Non-pigmented ciliary epithelial cell (primary cell): ENCODE results near the gene CTXND2.

Source experiments
- DNase-seq: peaks from one replicate; pipeline ENCODE4 v3.0.0-alpha.2; 2010; ENCODE audit warnings: low read depth

Gene CTXND2

GRCh38 chr1:150961756-150962155 lies 74.8 kb downstream of the CTXND2 start:
- no peak for DNase-seq
